Lung (tissue), 12 donors: Measurements from ENCODE around the gene ORM2. TPM values are rescaled to one million over a fixed set of nuclear protein-coding genes. Genes with fewer than 3 reads are reported as not detected.

Experiments used
- ATAC-seq: fragments of 200-7000 bp; cut with Tn5 transposase; one replicate; pipeline ENCODE4 v1.9.1; 2020; ENCODE audit warnings: moderate number of reproducible peaks; ENCODE audit not compliant: insufficient read depth, low FRiP score
- DNase-seq, 3 donors: peaks; one replicate each; pipeline ENCODE4 v3.0.0-alpha.2; 2013 to 2017
- H3K27ac ChIP-seq, 2 donors: one replicate each; pipeline ENCODE4 v1.5.1; 2013; ENCODE audit warnings: mild to moderate bottlenecking in 2 of 2, moderate library complexity in 2 of 2, control low read depth in 1 of 2, inconsistent platforms in 1 of 2, low read depth in 1 of 2, low read length in 1 of 2
- H3K27me3 ChIP-seq, 3 donors: one replicate each; pipeline ENCODE4 v1.5.1; 2013; ENCODE audit warnings: low read length in 2 of 3; ENCODE audit not compliant: control insufficient read depth in 3 of 3, insufficient read depth in 3 of 3
- H3K36me3 ChIP-seq, 4 donors: one replicate each; pipeline ENCODE4 v1.5.1; 2013; ENCODE audit warnings: low read length in 4 of 4, mild to moderate bottlenecking in 1 of 4, moderate library complexity in 1 of 4; ENCODE audit not compliant: control insufficient read depth in 4 of 4, insufficient read depth in 4 of 4
- H3K4me1 ChIP-seq, 5 donors: one replicate each; pipeline ENCODE4 v1.5.1; 2013; ENCODE audit warnings: low read length in 5 of 5, mild to moderate bottlenecking in 2 of 5, moderate library complexity in 1 of 5; ENCODE audit not compliant: control insufficient read depth in 5 of 5, insufficient read depth in 5 of 5
- H3K4me3 ChIP-seq: one replicate; pipeline ENCODE4 v1.5.1; 2013; ENCODE audit warnings: mild to moderate bottlenecking, control low read depth, moderate library complexity
- H3K9ac ChIP-seq, 2 donors: one replicate each; pipeline ENCODE4 v1.5.1; 2013; ENCODE audit warnings: low read length in 2 of 2, control low read depth in 1 of 2; ENCODE audit not compliant: insufficient read depth in 1 of 2
- H3K9me3 ChIP-seq, 4 donors: one replicate each; pipeline ENCODE4 v1.5.1; 2013; ENCODE audit warnings: low read length in 3 of 4, mild to moderate bottlenecking in 1 of 4, moderate library complexity in 1 of 4; ENCODE audit not compliant: control insufficient read depth in 4 of 4, insufficient read depth in 3 of 4
- CTCF ChIP-seq: IDR thresholded peaks from 2 replicates; pipeline ENCODE4 v1.5.1; 2012; ENCODE audit warnings: mild to moderate bottlenecking; ENCODE audit errors: control extremely low read depth, extremely low read depth
- WGBS, 2 donors: extraction: QIAGEN DNeasy Blood & Tissue Kit; methylation state at CpG; one replicate each; pipeline ENCODE4 v1.1.7; 2013; 5-methylcytosine and 5-hydroxymethylcytosine counted together
- polyA plus RNA-seq, 2 donors: library from polyadenylated mRNA; stranded (reverse); fragments of 200-250 nt; gene quantifications; one replicate each; pipeline ENCODE4 v1.2.1, GENCODE V29; 2013
- total RNA-seq, 2 donors: library from RNA; depleted of rRNA in 1 of 2; stranded (reverse); fragments of >200 nt in 1 of 2; gene quantifications; one replicate each; pipeline ENCODE4 v1.2.1, GENCODE V29; 2014 to 2021
- donor health status: control.
- donor health status: control.
- donor health status: Bipolar disorder and iron deficiency.
- donor health status: healthy.
- donor health status: DM: yes; HTN: yes; CAD: no.

Gene ORM2
- total and polyA plus RNA-seq, 4 donors = 0.77 to 215 (median 47.6) TPM

- Histone ChIP-seq H3K9ac (no peak overlapping the region), H3K27ac (no peak overlapping the region), H3K27me3 (no peaks in the 10 kb centered on the region), H3K4me1 (no peaks in the 10 kb centered on the region), H3K9me3 (no peaks in the 10 kb centered on the region), H3K4me3 (no peak overlapping the region), H3K36me3 (peaks cover 0 to 24% (median 14%) of the 10 kb centered on the region in 4 donors)
- no peak for ATAC-seq
- no peak for TF ChIP-seq CTCF
- no peak for DNase-seq
- 94 to 96% methylated on average over 28 to 31 of the region's 31 CpGs for WGBS, 2 donors
These were observed 28.5 kb upstream of the ORM2 start for GRCh38 chr9:114300846-114301797.

- Histone ChIP-seq H3K27me3 (no peaks in the 10 kb centered on the region), H3K4me3 (no peak overlapping the region), H3K36me3 (peaks cover 0 to 20% (median 11%) of the 10 kb centered on the region in 4 donors), H3K9ac (no peak overlapping the region), H3K4me1 (no peaks in the 10 kb centered on the region), H3K27ac (no peak overlapping the region), H3K9me3 (no peaks in the 10 kb centered on the region)
- DNase-seq (no peak), ATAC-seq (no peak)
- no peak for TF ChIP-seq CTCF
- 89 to 91% methylated on average over 14 to 15 of the region's 15 CpGs for WGBS, 2 donors
These were observed 27.7 kb upstream of the ORM2 start for GRCh38 chr9:114301798-114302565.

- no peak overlapping the region for H3K4me3 ChIP-seq
- no peaks in the 10 kb centered on the region for H3K27me3 ChIP-seq
- no peak overlapping the region for H3K9ac ChIP-seq
- 79 to 80% methylated on average over 6 of the region's 6 CpGs for WGBS, 2 donors
- H3K36me3 ChIP-seq = peaks cover 0 to 24% (median 13%) of the 10 kb centered on the region in 4 donors
- no peak overlapping the region for H3K27ac ChIP-seq
- ATAC-seq (no peak), DNase-seq (no peak)
- H3K4me1 ChIP-seq = no peaks in the 10 kb centered on the region
- TF ChIP-seq CTCF = no peak
- no peaks in the 10 kb centered on the region for H3K9me3 ChIP-seq
These were observed 26.9 kb upstream of the ORM2 start for GRCh38 chr9:114302727-114303126.
